Parietal lobe (tissue), 1 donor: ENCODE data around the gene CD302. TPM values are rescaled to one million over a fixed set of nuclear protein-coding genes. Genes with fewer than 3 reads are reported as not detected.

ENCODE experiments used
- total RNA-seq: library from RNA; depleted of rRNA; stranded (reverse); fragments of >200 nt; gene quantifications from one replicate; pipeline ENCODE4 v1.2.3, GENCODE V29; 2014

Gene CD302, protein sequence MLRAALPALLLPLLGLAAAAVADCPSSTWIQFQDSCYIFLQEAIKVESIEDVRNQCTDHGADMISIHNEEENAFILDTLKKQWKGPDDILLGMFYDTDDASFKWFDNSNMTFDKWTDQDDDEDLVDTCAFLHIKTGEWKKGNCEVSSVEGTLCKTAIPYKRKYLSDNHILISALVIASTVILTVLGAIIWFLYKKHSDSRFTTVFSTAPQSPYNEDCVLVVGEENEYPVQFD
- 1.9 TPM for total RNA-seq

DNA sequence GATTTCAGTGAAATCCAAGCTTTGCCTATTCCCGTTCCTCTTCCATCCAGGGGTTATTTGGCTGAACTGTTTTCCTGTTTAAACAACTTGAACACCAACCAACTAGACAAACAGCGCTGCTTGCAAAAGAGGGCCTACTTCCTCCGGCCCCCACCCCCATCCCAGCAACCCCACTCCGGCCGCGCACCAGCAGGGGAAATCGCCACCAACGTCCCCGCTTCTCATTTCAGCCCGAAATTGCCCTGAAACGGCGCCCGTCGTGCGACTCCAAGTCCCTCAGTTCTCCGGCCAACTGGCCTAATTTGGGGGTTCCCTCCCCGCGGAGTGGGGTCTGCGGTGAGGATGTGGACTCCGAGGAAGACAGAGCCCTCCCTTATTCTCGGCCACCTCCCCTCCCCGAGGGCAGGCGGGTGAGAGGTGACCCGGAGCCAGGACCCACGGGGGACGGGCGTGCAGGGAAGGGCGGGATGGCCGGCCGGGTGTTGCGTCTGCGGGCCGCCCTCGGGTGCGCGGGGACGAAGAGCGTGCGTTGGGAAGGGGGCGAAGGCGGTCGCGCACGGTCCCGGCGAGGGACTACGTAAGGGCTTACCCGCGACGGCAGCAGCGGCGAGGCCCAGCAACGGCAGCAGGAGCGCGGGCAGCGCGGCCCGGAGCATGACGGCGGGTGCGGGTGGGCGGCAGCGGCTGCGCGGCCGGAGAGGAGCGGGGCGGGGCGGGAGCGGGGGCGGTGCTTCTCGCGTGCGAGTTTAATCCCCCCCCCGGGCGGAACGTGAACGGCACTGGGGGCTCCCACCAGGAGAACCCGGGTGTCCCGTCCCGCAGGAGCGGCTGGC, at the start of gene CD302:
Gene CD302, minus strand, starts transcription at position 666 of the 833 bp plus-strand sequence. Its CDS starts 10 bp downstream, at position 656.

Other genes with a start within 250 kb of the CD302 start
- 251 TPM for gene BAZ2B, start 181.7 kb downstream of the CD302 start, total RNA-seq
- gene MARCHF7, start 85.7 kb downstream of the CD302 start, total RNA-seq: 165 TPM
- gene LY75, start 106.5 kb upstream of the CD302 start, total RNA-seq: under 0.01 TPM